Nucleus accumbens (tissue), 56 donors: ENCODE data around the gene JAGN1.

Experiments used
- DNase-seq, 56 donors: peaks; one replicate each; lab custom pipeline; 2025; lab: John Stamatoyannopoulos, UW

JAGN1 gene

GRCh38 chr3:9942934-9943690 is 52.7 kb downstream of the JAGN1 start:
- no peak for DNase-seq
